ENCODE results near the gene GNAO1.

The GNAO1 gene

DNA sequence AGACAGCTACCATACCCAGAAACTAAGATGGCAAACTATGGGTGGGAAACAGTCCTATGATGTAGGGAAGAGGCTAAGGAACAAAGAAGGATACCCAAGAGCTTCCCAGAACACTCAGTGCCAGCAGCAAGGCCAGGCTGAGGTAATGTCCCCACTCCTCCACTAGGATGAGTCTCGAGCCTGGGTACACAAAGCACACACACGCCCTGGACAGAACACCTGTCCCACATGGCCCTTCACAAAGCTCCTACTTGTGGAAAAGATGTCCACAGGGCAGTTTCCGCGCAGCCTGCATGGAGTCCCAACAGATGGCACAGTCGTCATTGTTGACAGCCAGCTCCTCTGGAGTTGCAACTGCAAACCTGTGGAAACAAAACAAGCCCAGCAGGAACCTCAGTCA lies 210.2 kb downstream of the GNAO1 start:
- no peak for DNase-seq (ENCODE audit: low spot score)

DNA sequence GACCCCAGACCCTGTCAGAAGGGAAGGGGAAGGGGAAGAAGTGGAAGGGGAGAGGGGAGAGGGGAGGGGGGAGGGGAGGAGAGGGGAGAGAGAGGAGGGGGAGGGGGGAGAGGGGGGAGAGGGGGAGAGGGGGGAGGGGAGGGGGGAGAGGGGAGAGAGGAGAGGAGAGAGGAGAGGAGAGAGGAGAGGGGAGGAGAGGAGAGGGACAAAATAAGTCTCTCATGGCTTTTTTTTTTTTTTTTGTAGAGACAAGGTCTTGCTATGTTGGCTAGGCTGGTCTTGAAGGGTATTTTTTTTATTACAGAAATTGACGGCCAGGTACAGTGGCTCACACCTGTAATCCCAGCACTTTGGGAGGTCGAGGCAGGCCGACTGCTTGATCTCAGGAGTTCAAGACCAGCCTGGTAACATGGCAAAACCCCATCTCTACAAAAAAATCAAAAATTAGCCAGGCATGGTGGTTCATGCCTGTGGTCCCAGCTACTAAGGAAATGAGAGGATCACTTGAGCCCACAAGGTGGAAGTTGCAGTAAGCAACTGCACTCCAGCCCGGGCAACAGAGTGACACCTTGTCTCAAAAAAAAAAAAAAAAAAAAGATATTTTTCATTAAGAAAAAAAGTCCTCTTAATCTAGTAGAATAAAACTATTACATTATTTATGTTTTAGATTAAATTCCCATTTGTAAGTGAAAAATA lies 214.8 kb downstream of the GNAO1 start:
- no peak for DNase-seq (ENCODE audit: low spot score)
